OCI-M1 (cell line): ENCODE data around the gene SMYD3.
"Not testable (repeated sequence)": the region's sequence is repeated elsewhere in the genome, so short reads cannot be mapped to it uniquely, and the experiment has no call there.

Source experiments
- DNase-seq: peaks from one replicate; lab custom pipeline; 2025; lab: John Stamatoyannopoulos, UW

The SMYD3 gene

DNA sequence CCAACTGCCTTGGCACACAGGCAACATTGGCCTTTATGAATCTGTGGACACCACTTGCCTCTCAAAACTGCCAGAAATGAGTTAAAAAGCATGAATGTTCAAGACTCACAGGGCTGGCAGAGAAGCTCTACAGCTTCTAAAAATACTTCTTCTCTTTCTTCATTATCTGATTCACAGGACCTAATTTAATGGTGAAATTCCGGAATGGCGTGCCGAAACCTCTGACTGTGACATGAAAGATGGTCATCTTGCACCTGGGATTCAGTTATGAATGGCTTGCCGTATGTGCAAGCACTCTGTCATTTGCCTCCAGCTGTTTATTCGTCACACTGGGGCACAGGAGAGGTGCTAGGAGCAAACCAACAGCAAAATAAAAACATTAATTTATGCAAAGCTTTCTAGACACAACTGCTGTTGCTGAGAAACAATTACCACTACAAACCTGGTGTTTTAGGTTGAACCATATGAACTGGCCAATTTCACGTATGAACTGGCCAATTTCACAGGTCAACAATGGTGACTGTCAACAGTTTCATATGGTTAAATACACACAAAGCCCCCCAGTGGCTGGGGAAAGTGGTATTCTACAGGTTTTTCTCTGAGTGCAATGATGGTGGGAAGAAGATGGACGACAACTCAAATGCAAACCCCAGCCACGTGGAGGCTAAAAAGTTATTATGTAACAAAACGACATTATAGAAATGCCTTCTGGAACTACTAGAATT is 704.0 kb downstream of the SMYD3 start:
- DNase-seq, result no peak

DNA sequence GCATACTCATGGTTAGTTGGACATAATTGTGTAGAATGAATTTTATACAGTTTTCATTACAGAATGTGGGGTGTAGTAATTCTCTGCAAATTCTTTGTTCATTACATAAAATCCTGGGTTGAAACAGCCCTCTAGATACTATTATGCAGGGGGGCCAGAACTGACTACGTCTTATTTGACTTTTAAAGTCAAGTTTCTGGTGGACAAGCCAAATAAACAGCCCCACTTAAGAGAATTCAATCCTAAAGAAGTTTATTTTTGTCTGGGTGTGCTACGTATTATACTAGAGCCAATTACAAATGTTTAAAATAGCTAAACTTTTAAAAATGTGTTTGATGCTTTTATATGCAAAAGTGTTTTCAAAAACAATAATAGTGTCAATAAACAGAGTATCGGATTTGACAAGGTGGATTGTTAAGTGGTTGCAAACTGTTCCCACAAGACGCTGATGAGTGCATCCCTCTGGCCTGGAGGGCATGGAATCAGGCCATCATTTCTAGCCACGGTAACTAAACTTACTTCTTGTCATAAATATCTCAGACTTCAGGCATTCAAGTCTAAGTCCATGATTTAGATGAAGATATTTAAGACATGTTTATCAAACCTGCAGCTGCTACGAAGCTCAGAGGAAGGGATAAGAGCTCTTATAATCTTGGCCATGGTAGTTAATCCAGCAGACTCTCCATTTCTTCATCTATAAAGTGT is 706.0 kb downstream of the SMYD3 start:
- DNase-seq, result no peak

DNA sequence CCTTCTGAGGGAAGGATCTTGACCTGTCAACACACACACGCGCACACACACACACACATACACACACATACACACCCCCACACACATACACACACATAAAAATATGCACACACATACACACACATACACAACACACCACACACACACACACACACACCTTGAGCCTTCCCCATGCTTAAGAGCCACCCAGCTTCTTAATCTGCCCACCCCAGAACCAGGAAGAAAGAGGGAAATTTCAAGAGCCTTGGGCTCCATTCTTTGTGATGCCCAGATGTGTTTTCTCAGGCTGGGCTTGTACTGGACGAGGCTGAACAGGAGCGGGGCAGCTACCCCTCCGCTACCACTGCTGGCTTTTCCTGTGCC is 708.7 kb downstream of the SMYD3 start:
- no peak for DNase-seq

DNA sequence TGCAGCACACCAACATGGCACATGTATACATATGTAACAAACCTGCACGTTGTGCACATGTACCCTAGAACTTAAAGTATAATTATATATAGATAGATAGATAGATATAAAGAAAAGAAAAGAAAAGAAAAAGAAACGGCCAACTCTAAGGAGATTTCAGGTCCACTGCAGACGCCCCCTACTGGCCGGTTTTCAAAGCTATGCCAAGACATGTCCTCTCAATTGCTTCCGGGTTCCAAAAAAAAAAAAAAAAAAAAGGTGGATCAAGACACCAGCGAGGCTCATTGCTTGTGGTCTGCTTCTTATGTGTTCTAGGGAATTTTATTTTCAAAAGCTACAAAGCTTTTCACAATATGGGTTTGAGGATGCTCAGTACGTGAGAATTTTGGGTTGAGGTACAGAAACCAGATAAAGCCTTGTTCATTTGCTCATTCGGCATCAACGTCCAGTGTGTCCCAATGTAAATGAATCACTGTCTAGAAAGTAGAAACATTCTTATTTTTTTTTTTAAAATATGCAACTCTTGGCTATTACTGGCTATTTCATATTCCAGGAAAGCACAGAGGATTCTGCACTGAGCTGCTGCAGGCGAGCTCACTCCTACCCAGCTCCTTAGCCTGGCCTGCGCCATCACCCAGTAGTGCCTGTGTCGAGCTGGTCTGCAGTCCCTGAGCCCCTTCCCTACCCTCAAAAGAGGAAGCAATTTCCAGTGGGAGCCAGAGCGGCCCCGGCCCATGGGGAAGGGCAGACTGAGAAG is 709.3 kb downstream of the SMYD3 start:
- peak; percentile 73 for DNase-seq

DNA sequence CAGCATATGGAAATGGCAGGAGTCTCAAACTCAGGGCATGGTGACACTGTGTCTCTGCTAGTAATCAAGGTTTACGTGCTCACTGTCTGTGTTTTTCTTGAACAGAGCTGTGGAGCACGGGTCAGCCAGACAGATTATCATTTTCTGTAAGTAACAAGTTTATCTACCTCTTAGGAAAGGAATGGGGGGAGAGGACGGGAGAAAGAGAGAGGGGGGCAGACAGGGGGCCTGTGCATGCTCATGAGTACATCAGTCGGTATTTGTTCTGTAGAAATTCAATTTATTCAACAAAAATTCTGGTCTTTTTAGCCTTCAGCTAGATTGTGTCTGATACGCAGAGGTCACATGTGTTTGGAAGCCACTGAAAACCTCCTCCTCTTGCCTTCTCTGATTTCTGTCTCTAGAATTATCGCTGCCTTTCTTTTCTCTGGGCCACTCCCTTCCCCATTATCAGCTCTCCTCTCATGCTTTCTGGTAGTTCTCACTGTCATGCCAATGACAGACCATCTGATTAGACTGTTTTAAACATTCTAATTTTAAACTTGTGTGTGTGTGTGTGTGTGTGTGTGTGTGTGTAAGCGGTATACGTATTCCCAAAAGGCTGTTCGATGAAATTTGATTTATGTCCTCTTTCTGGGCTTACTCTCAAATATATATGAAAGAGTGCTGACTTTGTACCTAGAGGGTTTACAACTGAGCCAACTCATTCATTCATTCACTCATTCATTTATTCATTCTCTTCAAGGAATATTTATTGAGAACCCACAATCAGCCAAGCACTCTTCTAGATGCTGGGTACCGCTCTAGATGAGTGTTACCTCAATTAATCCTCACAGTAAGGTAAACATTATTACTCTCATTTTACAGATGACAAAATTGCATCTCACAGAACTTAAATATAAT is 715.4 kb downstream of the SMYD3 start:
- peak; percentile 75 for DNase-seq

DNA sequence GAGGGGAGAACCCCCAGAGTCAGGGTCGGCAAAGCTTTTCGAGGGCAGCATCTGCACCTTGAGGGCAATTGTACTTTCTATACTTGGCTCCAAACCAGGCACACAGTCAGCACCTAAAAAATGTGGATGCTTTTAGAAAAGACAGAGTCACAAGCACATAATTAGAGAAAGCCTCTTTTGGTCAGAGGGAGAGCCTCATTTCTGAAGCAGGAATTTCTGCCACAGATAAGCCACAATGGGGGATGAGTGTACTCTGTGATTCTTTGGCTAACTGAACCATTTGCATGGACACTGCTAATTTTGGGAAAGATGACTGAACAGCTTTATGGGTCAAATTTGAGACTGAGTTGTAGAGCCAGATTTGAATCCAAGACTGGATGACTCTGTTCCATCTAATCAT is 716.6 kb downstream of the SMYD3 start:
- no peak for DNase-seq

DNA sequence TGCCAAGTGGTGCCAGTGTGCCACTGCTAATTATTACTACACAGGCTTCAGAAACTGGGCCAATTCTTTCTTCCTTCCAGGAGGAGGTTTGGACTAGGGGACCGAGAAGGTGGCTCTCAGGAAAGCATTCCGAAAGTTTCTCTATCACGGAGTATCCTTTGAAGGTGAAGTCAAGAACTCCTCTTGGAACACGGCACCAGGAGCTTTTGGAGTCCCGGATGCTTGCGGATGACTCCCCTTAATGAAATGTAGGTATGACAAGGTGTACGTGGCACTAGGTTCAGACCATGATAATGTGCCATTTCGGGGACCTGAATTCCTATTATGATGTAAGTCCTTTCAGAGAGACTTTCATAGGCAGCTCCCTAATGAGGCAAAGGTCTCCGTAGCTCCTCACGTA is 718.2 kb downstream of the SMYD3 start:
- DNase-seq, result no peak

DNA sequence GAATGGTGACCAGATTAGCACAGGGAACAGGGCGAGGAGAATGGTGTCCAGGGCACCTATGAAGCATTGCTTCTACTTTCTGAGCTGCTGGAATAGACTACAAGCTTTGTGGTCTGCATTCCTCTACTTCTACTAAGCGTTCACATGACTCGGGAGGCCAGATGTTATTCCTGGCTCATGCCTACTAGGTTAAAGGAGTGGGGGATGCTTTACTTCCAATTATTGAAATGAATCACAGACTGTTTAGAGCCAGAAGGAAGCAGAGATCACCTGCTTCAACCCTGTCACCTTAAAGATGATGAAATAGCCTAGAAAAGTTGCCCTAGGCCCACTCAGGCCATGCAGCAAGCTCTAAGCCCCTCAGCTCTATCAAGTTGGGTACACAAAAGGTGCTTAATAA is 718.8 kb downstream of the SMYD3 start:
- DNase-seq, result no peak

DNA sequence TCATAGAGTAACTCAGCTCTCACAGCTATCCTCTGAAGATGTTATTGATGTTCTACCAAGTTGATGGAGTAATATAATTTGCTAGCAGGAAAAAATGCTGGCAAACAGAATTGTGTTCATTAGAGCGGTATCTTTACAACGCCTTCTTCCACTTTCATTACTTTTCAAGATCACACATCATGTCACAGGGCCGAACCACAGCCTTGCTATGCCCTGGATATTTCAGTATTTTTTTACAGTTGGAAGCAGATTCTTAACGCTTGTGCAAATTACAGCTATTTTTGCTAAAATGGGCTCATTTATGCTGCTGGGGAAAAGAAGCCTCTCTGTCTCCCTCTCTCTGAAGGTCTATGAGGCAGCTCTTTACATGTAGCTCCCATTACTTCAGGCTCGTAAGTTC is 720.1 kb downstream of the SMYD3 start:
- DNase-seq, result no peak

DNA sequence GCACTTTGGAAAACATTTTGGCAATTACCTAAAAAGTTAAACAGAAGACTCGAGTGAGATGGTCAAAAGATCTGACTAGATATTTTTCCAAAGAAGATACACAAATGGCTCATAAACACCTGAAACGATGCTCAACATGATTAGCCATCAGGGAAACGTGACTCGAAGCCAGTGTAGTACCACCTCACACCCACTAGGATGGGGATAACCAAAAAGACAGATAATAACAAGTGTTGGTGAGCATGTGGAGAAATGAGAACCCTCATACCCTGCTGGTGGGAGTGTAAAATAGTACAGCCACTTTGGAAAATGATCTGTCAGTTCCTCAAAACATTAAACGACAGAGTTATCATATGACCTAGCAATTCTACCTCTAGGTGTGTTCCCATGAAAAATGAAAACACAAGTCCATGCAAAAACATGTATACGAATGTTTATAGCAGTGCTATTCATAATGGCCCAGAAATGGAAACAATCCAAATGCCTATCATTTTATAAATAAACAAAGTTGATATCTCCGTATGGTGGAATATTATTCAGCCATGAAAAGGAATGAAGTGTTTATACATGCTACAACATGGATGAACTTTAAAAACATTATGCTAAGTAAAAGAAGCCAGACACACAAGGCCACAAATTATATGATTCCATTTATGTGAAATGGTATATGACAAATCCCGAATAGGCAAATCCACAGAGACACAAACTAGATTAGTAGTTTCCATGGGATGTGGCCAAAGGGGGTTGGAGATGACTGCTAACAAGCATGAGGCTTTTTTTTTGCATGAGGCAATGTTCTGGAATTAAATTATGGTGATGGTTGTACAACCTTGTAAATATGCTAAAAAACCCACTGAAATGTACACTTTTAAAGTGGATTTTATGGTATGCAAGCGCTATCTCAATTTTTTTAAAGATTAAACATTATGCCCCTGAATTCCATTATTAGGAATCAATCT is 727.0 kb downstream of the SMYD3 start:
- no peak for DNase-seq

DNA sequence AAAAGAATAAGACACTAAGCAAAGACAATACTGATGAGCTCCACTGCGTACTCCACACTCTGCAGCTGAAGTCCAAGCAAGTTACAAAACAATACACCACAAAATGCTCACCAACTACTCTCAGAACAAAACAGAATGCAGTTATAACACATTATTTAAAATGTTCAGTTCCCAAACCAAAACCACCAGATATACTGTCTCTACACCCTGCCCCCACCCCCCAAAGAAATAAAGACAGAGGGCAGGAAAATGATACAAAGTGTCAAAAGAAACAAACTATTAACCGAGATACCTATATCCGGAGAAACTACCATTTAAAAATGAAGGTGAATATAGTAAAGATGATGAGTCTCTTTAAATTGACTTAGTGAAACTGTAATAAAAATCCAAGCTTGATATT is 729.3 kb downstream of the SMYD3 start:
- DNase-seq, result no peak

DNA sequence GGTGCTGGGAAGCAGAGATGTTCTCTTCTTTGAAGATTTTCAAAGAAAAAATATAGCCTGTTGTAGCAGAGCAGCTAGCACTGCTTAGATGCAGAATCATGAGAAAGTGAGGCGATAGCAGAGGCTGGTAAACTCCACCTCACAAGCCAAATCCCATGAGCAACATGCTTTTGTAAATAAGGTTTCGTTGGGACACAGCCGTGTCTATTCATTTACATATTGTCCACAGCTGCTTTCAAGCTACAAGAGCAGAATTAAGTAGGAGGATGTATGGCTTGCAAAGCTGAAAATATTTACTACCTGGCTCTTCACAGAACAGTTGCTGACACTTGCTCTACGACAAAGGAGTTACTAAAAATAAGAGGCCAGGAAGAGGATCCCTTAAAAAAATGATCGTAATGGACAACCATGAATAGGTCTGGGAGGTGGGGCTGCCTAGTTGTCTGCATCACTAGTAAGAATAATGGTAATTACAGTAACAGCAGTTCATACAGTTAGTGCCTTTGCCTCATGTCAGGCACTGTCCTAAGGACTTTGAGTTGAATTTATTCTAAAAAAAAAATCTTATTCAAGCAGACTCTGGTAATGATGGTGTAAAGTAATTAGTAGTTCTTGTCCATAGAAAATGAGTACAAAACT is 730.3 kb downstream of the SMYD3 start:
- DNase-seq, result no peak

DNA sequence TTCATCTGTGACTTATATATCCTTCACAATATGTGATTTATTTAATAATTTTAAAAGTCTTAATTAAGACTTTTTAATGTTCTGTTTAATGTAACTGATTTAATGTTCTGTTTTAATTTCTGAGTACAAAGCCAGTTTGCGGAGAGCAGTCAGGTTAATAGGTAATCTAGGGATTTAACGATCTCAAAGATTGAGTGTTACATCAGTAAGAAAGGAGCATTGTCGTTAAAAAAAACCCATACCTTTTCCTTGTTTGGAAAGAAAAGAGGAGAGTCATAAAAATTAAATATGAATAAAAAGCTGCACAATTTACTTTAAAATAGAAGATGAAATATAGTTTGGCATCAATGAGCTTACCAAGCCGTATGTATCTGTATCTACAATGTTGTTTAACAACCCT is 730.9 kb downstream of the SMYD3 start:
- DNase-seq, result no peak

DNA sequence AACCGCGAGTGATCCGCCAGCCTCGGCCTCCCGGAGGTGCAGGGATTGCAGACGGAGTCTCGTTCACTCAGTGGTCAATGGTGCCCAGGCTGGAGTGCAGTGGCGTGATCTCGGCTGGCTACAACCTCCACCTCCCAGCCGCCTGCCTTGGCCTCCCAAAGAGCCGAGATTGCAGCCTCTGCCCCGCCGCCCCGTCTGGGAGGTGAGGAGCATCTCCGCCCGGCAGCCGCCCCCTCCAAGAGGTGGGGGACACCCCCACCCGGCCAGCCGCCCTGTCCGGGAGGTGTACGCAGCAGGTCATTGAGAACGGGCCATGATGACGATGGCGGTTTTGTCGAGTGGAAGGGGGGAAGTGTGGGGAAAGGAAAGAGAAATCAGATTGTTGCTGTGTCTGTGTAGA is 732.1 kb downstream of the SMYD3 start:
- DNase-seq, result not testable (repeated sequence)

DNA sequence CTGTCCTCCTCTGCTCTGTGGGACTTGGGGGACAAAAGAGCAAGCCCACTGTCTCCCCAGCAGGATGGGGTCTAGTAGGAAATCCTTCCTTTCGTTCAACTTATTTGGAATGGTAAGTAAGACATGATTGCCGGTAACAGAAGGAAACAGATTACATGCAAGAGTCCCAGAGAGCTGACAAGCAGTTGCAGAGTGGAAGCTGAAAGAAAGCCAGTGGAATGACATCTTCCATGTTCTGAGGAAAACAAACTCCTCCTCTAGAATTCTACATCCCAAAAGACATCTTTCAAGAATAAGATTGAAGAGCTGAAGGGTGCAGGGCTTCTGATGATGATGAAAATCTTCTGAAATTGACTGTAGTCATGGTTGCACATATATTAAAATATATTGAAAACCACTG is 732.9 kb downstream of the SMYD3 start:
- DNase-seq, result no peak

DNA sequence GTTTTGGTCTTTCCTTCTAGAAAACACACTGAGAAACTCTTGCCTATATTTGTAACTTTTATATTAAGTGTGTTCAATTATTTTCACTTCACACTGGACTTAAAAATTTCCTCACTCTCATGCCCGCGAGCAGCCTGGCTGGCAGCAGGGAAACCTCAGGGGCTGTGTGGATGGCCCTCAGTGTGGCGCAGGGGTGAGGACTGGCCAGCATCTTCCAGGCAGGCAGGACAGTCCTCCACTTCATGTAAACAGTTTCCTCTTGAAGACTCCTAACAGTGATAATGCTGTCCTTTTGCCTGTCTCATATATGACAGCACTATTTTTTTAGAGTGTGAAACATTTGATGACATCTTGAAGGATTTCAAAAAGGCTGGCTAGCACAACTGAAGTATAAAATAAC is 733.7 kb downstream of the SMYD3 start:
- no peak for DNase-seq

DNA sequence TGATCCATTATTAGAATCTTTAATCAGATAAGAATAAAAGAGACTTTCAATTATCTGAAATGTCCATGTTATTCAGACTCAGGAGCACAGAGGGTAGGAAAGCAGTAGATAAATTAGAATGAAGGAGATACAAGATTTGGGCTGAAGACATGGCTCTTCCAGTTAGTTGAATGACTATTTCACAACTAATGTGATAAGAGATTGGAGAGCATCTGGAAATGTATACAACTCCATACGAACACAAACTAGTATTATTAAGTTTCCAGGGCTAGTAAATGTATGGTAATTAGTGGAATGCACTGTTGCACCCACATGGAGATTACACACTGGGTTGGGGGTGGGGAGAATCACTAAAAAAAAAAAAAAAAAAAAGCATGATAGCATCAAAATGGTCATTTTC is 734.3 kb downstream of the SMYD3 start:
- no peak for DNase-seq

DNA sequence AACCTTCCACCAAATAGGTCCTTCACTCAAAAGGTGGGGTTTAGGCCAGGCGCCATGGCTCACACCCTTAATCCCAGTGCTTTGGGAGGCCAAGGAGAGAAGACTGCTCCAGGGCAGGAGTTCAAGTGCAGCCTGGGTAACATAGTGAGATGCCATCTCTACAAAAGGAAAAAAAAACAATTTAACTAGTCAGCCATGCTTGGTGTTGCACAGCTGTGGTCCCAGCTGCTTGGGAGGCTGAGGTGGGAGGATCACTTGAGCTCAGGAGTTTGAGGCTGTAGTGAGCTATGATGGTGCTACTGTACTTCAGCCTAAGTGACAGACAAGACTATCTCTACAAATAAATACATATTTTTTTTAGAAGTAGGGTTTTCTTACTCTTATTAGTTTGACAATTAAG is 734.8 kb downstream of the SMYD3 start:
- DNase-seq, result no peak

DNA sequence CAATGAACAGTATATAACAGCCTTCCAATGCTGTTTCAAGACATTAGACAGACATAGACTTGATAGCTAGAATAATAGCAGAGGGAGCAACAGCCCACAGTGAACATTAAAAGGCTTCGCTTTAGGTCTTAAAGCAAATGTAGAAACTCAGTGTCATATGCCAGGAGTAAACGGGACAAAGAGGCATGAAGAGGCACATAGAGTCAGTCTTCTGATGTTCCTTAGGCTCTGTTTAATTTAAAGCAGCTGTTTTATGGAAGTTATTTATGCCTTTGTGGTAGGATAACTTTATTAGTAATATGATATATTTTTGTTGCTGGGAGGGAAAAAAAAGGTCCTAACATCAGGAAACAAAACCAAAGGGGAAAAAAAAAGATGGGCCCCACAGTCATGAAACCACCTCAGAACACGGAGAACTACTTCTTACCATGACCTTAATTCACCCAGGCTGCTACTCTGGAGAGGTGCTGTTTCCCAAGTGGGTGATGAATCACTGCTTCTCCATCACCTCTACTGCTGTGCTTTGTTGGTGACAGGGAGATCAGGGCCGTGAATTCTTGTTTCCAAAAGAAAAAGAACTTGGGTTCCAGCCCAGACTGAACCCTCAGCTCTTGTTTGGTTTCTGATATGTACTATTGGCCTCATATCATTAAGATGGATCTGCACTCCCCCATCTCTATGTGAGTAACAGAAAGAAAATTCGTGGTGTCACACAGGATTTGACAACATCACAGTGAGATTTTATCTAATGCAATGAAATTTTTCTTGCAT is 735.4 kb downstream of the SMYD3 start:
- no peak for DNase-seq

DNA sequence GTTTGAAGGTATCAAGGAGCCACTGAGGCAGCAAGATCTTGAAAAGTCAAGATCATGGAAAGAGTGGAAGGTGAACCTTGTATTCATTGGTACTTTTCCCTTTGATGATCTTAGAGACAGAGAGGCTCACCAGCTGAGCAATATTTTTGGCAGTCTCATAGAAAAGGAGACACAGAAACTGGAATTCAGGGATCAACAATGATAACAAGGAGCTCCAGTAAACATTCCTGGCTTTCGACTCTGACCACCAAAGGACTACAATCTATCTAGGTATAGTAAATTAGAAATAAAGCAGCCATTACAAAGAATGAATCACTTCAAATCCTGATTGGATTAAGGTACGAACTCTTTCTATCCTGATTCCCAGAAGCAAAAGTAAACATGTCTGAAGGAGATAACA is 736.9 kb downstream of the SMYD3 start:
- no peak for DNase-seq
